C4-2B (cell line): ENCODE data around the gene ANXA2.

Source experiments
- ZFX ChIP-seq: fragments of 450-650 bp; IDR thresholded peaks from 2 replicates; pipeline ENCODE4 v1.6.1; 2017
- TF ChIP-seq, protein P1 (sequence below): fragments of 450-650 bp; conservative IDR thresholded peaks from 2 replicates; pipeline ENCODE4 v1.5.1; 2017; ENCODE audit warnings: mild to moderate bottlenecking

- TF ChIP-seq, protein P1, sequence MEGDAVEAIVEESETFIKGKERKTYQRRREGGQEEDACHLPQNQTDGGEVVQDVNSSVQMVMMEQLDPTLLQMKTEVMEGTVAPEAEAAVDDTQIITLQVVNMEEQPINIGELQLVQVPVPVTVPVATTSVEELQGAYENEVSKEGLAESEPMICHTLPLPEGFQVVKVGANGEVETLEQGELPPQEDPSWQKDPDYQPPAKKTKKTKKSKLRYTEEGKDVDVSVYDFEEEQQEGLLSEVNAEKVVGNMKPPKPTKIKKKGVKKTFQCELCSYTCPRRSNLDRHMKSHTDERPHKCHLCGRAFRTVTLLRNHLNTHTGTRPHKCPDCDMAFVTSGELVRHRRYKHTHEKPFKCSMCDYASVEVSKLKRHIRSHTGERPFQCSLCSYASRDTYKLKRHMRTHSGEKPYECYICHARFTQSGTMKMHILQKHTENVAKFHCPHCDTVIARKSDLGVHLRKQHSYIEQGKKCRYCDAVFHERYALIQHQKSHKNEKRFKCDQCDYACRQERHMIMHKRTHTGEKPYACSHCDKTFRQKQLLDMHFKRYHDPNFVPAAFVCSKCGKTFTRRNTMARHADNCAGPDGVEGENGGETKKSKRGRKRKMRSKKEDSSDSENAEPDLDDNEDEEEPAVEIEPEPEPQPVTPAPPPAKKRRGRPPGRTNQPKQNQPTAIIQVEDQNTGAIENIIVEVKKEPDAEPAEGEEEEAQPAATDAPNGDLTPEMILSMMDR = no peak
- no peak for TF ChIP-seq ZFX
Measured at GRCh38 chr15:60389261-60390077, 8.3 kb downstream of the ANXA2 start.
